ENCODE data around the gene C10orf90. TPM values are rescaled to one million over a fixed set of nuclear protein-coding genes. Genes with fewer than 3 reads are reported as not detected.

Gene C10orf90
- total and polyA plus RNA-seq, 2 of the 8 experiments (the other 6 are each of a cell fraction or from before 2014, with no cell fraction given), result 0.21 TPM; not detected in 1

DNA sequence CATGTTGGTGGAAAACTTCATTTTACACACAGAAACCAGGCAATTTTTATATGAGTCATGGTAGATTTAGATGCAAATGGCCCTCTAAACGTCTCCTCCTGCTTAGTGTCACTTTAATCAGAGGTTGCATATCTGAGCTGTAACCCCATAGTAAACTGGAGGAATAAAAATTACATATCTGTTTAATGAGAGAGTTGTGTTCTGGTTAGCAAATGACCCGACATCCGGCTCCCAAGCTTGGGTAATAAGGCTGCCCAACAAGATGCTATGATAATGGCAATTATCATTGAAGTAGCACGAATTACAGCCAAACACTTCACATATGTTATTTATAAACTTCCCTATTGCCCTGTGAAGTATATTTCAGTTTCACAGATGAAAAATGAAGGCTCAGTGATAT, 271.6 kb downstream of the C10orf90 start:
- Histone ChIP-seq H3K27me3 (replicated peaks in 1 of 4; ENCODE audit: control insufficient read depth in 3 of 4, extremely low read depth in 1 of 4, insufficient read depth in 3 of 4, low read length in 3 of 4) (no peaks in the 10 kb centered on the region), H3K79me1 (ENCODE audit: low read depth, low read length) (no peaks in the 10 kb centered on the region), H3K27ac (ENCODE audit: low read depth, low read length) (no peak overlapping the region), H2AFZ (ENCODE audit: low read length) (no peak overlapping the region), H2BK120ac (replicated peaks; ENCODE audit: low read depth, low read length) (no peak overlapping the region), H3K9me3 (ENCODE audit: insufficient read depth in 2 of 2, low read depth in 1 of 2, low read length in 1 of 2) (no peaks in the 10 kb centered on the region), H3K4me2 (ENCODE audit: insufficient read depth in 1 of 2, low read depth in 2 of 2, low read length in 2 of 2) (no peak overlapping the region), H4K8ac (ENCODE audit: extremely low read depth, insufficient read depth, low read length) (no peak overlapping the region), H2BK12ac (ENCODE audit: low read depth, low read length) (no peak overlapping the region), H2BK5ac (ENCODE audit: low read depth, low read length) (no peak overlapping the region), H4K5ac (ENCODE audit: insufficient read length, low read depth, low read length) (no peak overlapping the region), H2BK15ac (ENCODE audit: low read length) (no peak overlapping the region), H4K20me1 (replicated peaks in 1 of 2; ENCODE audit: control insufficient read depth in 1 of 2, insufficient read depth in 2 of 2, low read length in 2 of 2) (no peaks in the 10 kb centered on the region), H3K23ac (ENCODE audit: insufficient read length) (no peak overlapping the region), H2AK5ac (ENCODE audit: low read depth, low read length) (no peak overlapping the region), H2BK20ac (ENCODE audit: low read length) (no peak overlapping the region), H3K36me3 (ENCODE audit: control insufficient read depth in 2 of 4, insufficient read depth in 4 of 4, low read length in 3 of 4) (no peaks in the 10 kb centered on the region), H3K56ac (replicated peaks; ENCODE audit: insufficient read length, low read depth, low read length) (no peak overlapping the region), H3K18ac (ENCODE audit: extremely low read depth, low read length) (no peak overlapping the region), H4K91ac (replicated peaks; ENCODE audit: insufficient read length, low read length) (no peak overlapping the region), H3K79me2 (ENCODE audit: control insufficient read depth in 1 of 2, insufficient read depth in 2 of 2, low read length in 2 of 2) (no peaks in the 10 kb centered on the region), H3K9ac (replicated peaks in 1 of 4; ENCODE audit: extremely low read depth in 1 of 4, low read depth in 3 of 4, low read length in 3 of 4) (no peak overlapping the region), H3K4ac (replicated peaks; ENCODE audit: insufficient read length, low read depth, low read length) (no peak overlapping the region), H3K4me1 (replicated peaks in 1 of 4; ENCODE audit: control insufficient read depth in 3 of 4, insufficient read depth in 4 of 4, low read length in 3 of 4) (peaks cover 0 to 9% (median 0%) of the 10 kb centered on the region in 4 experiments; a peak in 1 of 7 replicates), H3K14ac (ENCODE audit: insufficient read length) (no peak overlapping the region), H3K23me2 (ENCODE audit: low read depth, low read length) (no peaks in the 10 kb centered on the region), H3K4me3 (ENCODE audit: extremely low read depth in 1 of 4, insufficient read depth in 2 of 4, low read depth in 3 of 4, low read length in 4 of 4) (no peak overlapping the region)
- DNase-seq (ENCODE audit: low read depth in 1 of 2, low spot score in 2 of 2) (no peak), FAIRE-seq (no peak)
- TF ChIP-seq SIX5 (IDR thresholded peaks at IDR 0.05; ENCODE audit: low read depth, low read length) (no peak), SP2 (IDR thresholded peaks at IDR 0.05; ENCODE audit: low read length) (no peak), NRF1 (IDR thresholded peaks at IDR 0.05; ENCODE audit: low read depth, low read length) (no peak), SP4 (IDR thresholded peaks at IDR 0.05; ENCODE audit: low read length) (no peak), TAF1 (IDR thresholded peaks at IDR 0.05; ENCODE audit: low read depth, low read length) (no peak), RAD21 (IDR thresholded peaks at IDR 0.05 in 1 of 2, conservative IDR thresholded peaks at IDR 0.05 in 1 of 2; ENCODE audit: low read depth in 2 of 2, low read length in 2 of 2) (no peak), SIRT6 (IDR thresholded peaks at IDR 0.05; ENCODE audit: low read length) (no peak), FOSL1 (IDR thresholded peaks at IDR 0.05; ENCODE audit: insufficient read depth, low read depth, low read length) (no peak), POU5F1 (IDR thresholded peaks at IDR 0.05; ENCODE audit: low read depth, low read length) (no peak), RFX5 (IDR thresholded peaks at IDR 0.05; ENCODE audit: borderline replicate concordance, low read depth, low read length) (no peak), KDM1A (IDR thresholded peaks at IDR 0.05; ENCODE audit: borderline replicate concordance, low read length) (no peak), EGR1 (IDR thresholded peaks at IDR 0.05; ENCODE audit: borderline replicate concordance, low read depth, low read length) (no peak), POLR2A (IDR thresholded peaks at IDR 0.05; ENCODE audit: control extremely low read depth in 1 of 2, low read depth in 2 of 2, low read length in 2 of 2) (no peak), BCL11A (IDR thresholded peaks at IDR 0.05; ENCODE audit: low read depth in 2 of 2, low read length in 2 of 2) (no peak)
- TF ChIP-seq, protein P1, sequence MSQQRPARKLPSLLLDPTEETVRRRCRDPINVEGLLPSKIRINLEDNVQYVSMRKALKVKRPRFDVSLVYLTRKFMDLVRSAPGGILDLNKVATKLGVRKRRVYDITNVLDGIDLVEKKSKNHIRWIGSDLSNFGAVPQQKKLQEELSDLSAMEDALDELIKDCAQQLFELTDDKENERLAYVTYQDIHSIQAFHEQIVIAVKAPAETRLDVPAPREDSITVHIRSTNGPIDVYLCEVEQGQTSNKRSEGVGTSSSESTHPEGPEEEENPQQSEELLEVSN (IDR thresholded peaks at IDR 0.05), result no peak
- 90% methylated on average over 4 of the region's 4 CpGs; no CpG with 5 or more reads in 1 of the 2 experiments for WGBS, 2 experiments (ENCODE audit: extremely low coverage in 1 of 2, insufficient coverage in 1 of 2, insufficient read length in 1 of 2, insufficient replicate concordance in 2 of 2, low coverage in 1 of 2, low lambda C conversion rate in 2 of 2, missing lambda C conversion rate in 1 of 2)
- POLR2A ChIA-PET (ENCODE audit: partially characterized antibody), result no interaction called here
- CTCF ChIA-PET (ENCODE audit: partially characterized antibody), result no interaction called here

Data from H1 (cell line).